HG03108 (cell line): Measurements from ENCODE around the gene ZDHHC17.
"Not testable (repeated sequence)": the region's sequence is repeated elsewhere in the genome, so short reads cannot be mapped to it uniquely, and the experiment has no call there.

Experiments used
- ATAC-seq: cut with Tn5 transposase; IDR thresholded peaks from one replicate; pipeline ENCODE4 v1.9.1; 2021; ENCODE audit warnings: moderate library complexity; ENCODE audit not compliant: unreplicated experiment

The ZDHHC17 gene, protein sequence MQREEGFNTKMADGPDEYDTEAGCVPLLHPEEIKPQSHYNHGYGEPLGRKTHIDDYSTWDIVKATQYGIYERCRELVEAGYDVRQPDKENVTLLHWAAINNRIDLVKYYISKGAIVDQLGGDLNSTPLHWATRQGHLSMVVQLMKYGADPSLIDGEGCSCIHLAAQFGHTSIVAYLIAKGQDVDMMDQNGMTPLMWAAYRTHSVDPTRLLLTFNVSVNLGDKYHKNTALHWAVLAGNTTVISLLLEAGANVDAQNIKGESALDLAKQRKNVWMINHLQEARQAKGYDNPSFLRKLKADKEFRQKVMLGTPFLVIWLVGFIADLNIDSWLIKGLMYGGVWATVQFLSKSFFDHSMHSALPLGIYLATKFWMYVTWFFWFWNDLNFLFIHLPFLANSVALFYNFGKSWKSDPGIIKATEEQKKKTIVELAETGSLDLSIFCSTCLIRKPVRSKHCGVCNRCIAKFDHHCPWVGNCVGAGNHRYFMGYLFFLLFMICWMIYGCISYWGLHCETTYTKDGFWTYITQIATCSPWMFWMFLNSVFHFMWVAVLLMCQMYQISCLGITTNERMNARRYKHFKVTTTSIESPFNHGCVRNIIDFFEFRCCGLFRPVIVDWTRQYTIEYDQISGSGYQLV

DNA sequence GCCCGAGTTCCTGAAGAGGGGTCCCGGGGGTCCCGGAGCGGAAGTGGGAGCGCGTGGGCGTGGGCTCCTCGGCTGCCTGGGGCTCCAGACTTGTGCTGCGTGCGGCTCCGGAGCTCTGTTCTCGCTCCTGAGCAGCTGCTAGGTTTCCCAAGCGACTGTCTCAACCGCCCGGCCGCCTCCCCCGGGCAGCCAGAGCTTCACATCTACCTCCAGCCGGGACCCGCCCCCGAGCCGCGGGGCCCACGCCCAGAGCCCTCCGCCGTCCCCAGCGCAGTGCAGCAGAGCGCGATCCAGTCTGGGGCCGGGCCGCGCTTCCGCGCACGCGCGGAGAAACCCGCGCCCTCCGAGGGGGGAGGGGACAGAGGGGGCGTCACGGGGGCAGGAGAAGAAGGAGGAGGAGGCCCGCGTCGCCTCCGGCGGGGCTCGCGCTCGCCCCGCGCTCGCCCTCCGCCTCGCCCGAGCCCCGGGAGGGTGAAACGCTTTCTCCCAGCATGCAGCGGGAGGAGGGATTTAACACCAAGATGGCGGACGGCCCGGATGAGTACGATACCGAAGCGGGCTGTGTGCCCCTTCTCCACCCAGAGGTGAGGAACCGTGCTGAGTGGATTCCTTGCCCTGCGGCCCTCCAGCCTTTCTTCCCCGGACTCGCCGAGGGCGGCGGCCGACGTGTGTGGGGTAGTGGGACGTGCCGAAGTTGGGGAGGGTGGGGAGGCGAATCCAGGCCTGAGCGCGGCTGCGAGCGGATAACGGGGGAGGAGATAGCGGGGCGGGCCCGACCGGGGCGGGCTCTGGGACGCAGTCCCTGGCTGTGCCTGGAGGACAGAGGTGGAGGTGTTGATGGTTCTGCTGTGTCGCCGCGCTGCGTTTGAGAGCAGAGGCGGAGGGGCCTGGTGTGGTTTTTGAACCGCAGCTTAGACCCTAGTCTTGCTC is at the start of gene ZDHHC17:
ZDHHC17 (plus strand) TSS at position 370 of the 930 bp plus-strand sequence; CDS start at position 492, 122 bp downstream.
- peak; percentile 91 for ATAC-seq

DNA sequence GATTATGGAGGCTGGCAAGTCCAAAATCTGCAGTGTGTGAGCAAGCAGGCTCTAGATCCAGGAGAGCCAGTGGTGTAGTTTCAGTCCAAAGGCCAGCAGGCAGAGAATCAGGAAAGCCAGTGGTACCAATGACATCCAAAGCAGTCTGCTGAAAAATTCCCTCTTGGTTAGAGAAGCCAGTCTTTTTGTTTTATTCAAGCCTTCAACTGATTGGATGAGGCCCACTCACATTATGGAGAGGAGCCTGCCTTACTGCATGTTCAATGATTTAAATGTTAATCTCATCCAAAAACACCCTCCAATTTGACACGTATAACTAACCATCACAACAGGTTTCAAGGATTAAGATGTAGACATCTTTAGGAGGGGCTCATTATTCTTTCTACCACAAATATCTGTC is 49.5 kb upstream of the ZDHHC17 start:
- ATAC-seq = no peak

DNA sequence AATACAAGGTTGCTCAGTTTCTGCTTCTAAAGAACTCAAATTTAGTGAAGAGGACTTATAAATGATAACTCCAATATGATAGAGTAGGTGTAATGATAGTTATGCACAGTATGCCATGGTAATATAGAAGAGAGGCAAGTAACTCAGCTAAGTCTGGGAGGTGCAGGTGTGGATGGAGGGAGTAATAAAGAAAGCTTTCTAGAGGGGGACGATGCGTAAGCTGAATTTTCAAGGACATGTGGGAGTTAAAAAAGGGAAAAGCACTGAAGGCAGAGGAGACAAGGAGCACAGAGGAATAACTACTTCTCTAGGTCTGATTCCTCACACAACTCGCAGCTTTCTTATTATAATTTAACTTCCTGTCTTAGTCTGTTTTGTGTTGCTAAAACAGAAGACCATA is 49.1 kb upstream of the ZDHHC17 start:
- ATAC-seq = no peak

DNA sequence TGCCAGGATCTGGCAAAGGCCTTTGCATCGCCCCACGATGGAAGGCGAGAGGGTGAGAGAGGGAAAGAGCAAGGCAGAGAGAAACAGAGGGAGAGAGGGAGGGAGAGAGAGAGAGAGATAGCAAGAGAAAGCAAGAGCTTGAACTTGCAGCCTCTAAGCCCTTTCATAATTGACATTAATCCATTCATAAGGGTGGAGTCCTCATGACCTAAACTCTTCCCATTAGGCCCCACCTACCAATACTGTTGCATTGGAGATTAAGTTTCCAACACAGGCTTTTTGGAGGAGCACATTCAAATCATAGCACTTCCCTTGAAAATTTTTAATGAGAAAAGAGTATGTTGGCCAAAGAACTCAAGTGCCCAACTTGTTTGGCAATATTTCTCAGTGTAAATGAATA is 48.6 kb upstream of the ZDHHC17 start:
- no peak for ATAC-seq

DNA sequence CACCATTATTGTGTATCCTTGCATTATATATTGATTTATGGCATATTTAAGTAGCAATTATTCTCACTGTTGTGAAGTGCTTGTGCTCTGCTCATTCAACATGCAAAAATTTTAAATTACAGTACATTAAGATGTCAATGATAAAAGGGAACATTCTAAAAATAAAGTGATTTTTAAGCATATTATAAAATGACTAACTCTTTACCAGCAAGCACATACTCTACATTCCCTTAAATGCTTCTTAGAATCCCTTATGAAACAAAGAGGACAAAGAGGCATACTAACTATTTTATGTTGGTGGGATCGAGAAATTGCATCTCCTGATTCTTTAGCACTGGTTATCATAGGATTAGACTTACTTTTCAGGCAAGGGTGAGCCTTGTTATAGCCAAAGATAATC is 46.6 kb upstream of the ZDHHC17 start:
- ATAC-seq = no peak

DNA sequence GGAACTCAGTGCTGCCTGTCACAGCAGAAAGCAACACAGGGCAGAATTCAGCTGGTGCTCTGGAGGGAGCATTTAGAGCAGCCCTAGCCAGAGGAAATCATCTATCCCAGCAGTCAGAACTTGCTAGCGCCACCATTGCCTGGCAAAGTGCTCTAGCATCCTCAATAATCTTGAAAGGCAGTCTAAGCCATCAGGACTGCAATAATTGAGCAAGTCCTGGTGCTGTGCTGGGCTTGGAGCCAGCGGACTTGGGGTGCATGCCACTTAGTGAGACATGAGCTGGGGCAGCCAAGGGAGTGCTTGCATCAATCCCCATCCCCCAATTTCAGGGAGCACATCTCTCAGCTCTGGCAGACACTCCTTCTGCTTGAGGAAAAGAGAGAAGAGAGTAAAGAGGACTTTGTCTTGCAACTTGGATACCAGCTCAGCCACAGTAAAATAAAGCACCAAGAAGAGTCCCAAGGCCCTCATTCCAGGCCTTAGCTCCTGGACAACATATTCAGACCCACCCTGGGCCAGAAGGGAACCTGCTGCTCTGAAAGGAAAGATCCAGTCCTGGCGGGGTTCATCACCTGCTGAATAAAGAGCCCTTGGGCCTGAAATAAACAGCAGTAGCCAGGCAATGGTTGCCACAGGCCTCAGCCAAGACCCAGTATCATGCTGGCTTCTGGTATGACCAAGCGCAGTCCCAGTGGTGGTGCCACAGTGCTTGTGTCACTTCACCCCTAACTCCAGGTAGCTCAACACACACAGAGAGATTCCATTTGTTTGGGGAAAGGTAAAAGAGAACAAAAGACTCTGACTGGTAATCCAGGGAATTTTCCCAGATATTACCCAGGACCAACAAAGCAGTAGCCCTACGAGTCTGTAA is 44.5 kb upstream of the ZDHHC17 start:
- no peak for ATAC-seq

DNA sequence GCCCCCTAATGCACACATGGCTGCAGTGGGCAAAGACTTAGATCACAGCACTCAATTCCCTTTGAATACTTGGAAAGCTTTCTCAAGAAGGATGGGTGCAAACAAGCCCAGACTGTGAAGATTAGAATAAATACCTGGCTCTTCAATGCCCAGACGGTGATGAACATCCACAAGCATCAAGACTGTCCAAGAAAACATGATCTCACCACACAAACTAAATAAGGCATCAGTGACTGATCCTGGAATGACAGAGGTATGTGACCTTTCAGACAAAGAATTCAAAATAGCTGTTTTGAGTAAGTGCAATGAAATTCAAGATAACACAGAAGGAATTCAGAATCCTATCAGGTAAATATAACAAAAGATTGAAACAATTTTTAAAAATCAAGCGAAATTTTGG is 43.8 kb upstream of the ZDHHC17 start:
- no peak for ATAC-seq

DNA sequence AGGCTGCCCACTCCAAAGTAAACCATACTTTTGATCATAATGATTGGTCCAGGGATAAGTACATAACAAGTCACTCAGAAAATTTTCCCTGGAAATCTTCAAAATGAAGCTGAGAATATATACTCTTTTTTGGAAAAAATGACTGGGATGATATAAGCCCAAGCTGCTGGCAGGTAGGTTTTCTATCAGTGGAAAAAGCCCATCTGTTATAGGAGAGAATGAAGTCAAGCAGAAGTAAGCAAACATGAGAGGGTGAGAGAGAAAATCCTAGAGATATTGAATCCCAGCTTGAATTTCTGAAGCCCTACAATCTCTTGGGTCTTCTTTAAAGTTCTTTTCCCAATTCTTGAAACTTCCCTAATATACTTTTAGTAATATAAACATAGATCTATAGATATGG is 37.3 kb upstream of the ZDHHC17 start:
- ATAC-seq = no peak

DNA sequence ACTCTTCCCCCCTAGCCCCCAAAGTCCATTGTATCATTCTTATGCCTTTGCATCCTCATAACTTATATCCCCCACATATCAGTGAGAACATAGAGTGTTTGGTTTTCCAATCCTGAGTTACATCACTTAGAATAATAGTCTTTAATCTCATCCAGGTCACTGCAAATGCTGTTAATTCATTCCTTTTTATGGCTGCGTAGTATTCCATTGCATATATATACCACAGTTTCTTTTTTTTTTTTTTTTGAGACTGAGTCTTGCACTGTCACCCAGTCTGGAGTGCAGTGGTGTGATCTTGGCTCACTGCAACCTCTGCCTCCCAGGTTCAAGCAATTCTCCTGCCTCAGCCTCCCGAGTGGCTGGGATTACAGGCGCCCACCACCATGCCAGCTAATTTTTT is 31.7 kb upstream of the ZDHHC17 start:
- not testable (repeated sequence) for ATAC-seq

DNA sequence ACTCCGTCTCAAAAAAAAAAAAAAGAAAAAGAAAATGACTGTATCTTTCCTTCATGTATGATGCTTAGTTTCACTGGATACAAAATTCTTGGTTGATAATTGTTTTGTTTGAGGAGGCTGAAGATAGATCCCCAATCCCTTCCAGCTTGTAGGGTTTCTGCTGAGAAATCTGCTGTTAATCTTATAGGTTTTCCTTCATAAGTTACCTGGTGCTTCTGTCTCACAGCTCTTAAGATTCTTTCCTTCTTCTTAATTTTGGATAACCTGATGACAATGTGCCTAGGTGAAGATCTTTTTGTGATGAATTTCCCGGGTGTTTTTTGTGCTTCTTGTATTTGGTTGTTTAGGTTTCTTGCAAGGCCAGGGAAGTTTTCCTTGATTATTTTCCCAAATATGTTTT is 26.2 kb upstream of the ZDHHC17 start:
- ATAC-seq = not testable (repeated sequence)

DNA sequence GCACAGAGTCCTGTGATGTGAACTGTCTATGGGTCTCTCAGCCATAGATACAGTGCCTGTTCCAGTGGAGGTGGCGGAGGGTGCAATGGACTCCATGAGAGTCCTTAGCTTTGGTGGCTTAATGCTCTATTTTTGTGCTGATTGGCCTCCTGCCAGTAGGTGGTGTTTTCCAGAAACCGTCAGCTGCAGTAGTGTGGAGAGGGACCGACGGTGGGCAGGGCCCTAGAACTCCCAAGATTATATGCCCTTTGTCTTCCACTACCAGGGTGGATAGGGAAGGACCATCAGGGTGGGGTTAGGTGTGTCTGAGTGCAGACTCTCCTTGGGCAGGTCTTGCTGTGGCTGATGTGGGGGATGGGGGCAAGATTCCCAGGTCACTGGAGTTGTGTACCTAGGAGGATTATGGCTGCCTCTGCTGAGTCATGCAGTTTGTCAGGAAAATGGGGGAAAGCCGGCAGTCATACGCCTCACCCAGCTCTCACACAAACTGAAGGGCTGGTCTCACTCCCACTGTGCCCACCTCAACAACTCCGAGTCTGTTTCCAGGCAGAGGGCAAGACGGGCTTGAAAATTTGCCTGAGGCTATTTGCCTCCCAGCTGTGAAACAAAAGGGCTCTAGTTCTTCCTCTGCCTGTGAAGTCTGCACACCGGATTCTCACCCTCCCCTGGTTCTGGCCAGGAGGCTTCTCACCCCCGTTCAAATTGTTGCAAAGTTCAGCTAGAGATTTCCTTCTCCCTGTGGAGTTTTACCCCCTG is 24.9 kb upstream of the ZDHHC17 start:
- ATAC-seq = no peak

DNA sequence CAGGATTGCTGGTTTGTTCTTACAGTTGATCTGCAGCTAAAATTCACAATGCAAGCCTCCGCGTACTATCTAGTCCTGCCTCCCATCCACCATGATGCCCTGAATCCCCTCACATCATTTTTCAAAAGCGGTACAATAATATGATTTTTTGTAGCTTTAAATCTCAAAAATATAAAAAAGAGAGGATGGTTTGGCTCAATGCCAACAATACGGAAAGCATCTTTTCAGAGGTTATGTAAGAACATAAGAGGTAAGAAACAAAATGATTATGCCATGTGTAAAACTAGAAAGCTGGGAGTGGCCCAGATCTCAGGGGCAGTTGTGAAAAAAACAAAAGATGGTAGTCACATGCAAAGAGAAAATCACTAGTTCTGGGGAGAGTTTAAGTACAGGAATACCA is 24.0 kb upstream of the ZDHHC17 start:
- ATAC-seq = no peak

DNA sequence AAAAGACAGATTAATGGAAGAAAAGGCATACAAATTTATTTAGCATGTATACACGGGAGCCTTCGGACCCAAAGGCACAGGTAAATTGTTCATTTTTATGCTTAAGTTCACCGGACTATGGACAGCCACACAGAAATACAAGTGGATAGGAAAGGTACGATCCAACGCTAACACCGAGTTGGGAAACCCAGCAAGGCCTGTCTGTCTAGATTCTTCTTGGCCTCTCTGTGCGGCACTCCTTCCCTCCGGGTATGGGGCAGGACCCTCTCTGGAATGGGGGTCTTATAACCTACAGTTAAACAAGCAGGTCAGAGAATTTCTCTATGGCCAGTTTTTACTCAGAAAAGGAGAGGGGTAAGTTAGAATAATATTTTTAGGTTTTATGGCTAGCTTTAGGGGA is 23.4 kb upstream of the ZDHHC17 start:
- ATAC-seq = no peak

DNA sequence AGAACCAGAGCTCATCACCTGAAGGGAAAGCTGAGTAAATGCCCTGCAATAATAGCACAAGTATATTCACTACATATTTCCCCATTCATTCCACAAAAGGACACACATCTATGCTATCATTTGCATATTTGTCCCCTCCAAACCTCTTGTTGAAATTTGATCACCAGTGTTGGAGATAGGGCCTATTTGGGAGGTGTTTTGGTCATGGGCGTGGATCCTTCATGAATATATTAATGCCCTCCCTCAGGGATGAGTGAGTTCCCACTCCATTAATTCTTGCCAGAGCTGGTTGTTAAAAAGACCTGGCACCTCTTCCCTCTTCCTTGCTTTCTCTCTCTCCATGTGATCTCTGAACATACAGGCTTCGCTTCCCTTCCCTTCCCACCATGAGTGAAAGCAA is 18.6 kb upstream of the ZDHHC17 start:
- no peak for ATAC-seq

DNA sequence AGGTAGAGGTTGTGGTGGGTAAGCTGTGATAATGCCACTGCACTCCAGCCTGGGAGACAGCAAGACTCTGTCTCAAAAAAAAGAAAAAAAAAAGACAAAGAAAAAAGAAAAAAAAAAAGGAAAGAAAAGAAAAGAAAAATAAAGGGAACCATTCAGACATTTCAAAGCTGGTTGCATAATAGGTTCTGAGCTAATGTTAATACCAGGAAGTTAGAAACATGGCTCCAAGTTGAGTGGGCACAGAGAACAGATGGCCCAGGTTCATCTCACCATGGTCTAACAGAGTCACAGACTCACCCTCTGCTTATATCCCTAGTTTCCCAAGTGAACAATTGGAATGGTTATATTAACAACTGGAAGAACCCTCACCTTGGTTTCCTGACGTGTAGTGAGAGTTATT is 17.4 kb upstream of the ZDHHC17 start:
- ATAC-seq = no peak

DNA sequence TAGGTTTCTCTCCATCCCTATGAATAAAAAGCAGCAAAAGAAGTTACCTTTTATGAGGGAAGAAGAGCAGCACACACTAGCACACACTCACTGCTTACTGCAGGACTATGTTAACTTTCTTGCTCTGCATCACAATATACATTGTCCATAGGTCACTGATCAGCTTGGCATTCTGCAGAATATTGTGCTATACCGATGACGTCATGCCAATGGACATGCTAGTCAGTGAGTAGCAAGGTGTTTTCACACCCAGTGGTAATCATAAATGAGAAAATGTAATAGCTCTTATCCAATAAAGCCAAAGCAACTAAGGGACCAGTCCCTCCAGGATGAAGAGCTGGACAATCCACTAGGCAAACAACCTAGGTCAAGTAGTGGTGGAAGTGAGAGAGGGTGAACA is 16.7 kb upstream of the ZDHHC17 start:
- ATAC-seq = no peak

DNA sequence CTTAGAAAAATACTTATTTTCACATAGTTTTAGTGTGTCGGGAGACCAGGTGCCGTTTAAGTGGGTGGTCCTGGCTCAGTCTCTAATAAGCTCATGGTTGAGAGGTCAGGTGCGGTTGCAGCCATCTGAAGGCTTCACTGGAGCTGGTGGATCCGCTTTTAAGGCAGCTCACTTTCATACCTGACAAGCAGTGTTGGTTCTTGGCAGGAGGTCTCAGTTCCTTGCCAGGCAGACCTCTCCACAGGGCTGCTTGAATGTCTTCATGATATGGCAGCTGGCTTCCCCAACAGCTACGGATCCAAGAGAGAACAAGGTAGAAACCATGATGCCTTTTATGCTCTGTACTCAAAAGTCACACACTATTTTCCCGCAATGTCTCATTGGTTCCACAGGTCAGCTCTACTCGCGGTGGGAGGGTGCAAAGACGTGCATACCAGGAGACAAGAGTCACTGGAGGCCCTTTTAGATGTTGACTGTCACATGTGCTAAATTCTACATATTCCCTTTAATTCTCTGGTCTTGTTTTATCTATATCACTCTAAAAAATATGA is 8.0 kb upstream of the ZDHHC17 start:
- ATAC-seq = no peak

DNA sequence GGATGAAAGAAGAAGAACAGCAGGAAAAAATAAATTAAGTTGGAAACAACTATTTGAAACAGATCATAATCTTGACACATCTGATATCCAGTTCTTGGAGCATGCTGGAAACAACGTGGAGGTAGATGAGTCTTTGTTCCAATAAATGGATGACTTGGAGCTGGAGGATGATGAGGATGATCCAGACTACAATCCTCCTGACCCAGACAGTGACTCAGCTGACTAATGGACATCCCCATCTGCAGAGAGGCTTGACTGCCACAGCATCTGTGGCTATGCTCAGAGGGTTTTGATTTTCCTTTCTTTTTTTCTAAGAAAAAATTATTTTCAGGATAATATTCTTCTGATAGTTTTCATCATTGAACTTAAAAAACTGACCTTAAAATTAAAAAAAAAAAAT is 6.2 kb upstream of the ZDHHC17 start:
- no peak for ATAC-seq

DNA sequence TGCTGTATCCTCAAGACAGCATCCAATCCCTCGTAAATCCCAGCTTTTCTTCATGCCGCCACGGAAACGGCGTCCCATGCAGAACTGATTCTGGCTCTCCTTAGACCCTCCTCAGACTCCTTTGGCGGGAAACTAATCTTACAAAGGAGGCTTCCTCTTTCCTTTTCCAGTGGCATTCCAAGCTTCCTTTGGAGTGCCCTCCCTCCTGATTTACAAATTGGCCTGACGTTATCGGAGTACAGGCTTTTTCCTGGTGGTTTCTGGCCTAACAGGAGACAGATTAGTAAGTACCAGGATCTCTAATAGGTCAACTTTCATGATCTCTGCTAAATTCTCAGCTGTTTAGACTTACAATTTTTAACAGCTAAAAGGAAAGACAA is 1.3 kb upstream of the ZDHHC17 start:
- no peak for ATAC-seq

DNA sequence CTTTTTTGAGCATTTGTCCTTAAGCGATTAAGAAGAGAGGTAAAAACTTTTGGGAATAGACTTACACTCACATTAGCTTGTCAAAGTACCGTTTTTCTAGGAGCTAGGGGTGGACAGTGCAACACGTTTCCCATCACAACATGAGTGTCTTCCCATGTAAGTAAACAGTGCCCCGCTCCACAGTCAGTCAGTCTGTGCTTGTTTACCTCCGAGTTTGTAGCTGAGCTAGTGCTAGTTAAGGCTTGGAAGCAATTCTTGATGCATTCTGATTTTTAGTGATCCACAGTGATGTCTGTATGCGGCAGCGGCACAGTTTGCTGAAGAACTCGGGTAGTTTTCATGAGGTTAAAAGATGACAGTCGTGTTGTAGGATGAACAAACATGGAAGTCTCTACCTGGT is 941 bp downstream of the ZDHHC17 start:
- no peak for ATAC-seq
